C1 segment of cervical spinal cord (tissue), 14 donors: ENCODE data around the gene UBE2D4.
"Not testable (repeated sequence)": the region's sequence is repeated elsewhere in the genome, so short reads cannot be mapped to it uniquely, and the experiment has no call there.

ENCODE experiments used
- DNase-seq, 14 donors: peaks; one replicate each; lab custom pipeline; 2025; lab: John Stamatoyannopoulos, UW

UBE2D4 gene

DNA sequence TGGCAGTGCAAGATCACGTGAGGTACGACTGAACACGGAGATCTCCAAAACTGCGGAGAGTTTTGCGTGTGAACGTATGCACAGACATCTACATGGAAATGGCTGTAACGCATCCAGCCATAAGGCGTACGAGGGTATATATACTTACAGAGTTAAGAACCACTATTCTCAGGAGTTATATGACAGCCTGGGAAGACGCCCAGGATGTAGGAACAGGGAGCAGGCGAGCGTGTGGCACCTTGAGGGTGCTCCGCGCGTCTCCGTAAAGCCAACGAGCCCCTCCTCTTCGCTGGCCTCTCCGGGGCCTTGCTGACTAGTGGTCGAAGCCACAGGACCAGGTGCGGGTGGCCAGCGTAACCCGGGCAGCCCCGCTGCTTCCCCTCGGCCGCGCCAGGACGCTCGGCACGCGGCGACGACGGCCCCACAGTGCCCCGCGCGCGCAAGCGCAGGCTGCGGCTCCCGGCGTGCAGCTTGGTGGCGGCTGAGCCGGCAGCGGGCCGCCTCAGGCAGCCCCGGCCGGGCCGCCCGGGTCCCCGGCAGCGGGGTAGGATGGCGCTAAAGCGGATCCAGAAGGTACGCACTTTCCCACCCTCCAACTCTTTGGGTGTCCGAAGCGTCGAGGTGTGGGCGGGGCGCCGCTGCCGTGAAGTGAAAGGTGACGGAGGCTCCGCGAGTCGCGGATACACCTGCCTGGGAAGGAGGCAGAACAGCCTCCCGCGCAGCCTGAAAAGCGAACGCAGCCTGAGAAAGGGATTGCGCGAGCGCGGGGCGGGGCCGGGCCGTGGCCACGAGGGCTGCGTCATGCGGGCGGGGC, at the start of gene UBE2D4:
UBE2D4 (plus strand) TSS at position 453 of the 814 bp plus-strand sequence; CDS start at position 550, 97 bp downstream.
- peak; percentile 33 to 93 (median 81) for DNase-seq

DNA sequence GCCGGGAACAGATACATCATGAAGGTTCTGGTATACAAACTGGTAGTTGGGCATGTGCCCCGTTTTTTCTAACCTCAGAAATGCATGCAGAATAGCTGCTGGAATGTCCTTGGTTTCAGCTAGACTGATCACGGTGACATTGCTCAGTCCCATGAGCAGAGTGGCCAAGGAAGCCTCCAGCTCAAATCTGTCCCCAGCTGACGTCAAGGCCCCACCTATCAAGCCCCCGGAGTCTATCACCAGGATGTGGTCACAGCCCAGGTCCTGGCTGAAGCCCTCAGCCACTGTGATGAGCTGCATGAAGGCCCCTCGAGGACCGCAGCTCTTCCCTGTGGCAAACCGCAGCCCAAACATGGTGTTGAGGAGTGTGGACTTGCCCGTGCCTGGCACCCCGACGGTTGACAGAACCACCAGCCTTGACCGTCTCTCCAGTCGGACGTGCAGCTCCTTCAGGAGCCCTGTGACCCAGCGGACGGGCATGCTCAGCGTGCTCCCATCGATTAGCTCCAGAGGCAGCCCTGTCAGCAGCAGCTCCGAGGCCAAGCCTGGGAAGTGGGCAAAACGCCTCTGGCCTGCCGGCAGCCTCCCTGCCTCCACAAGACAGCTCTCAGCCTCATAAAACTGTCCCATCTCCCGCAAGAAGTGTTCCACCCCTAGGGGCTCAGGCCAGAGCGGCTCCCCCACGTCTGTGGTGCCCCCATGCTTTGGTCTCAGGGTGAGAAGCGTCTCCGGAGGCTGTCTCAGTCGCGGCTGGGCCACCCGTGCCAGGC, 49.1 kb upstream of the UBE2D4 start:
- no peak for DNase-seq

DNA sequence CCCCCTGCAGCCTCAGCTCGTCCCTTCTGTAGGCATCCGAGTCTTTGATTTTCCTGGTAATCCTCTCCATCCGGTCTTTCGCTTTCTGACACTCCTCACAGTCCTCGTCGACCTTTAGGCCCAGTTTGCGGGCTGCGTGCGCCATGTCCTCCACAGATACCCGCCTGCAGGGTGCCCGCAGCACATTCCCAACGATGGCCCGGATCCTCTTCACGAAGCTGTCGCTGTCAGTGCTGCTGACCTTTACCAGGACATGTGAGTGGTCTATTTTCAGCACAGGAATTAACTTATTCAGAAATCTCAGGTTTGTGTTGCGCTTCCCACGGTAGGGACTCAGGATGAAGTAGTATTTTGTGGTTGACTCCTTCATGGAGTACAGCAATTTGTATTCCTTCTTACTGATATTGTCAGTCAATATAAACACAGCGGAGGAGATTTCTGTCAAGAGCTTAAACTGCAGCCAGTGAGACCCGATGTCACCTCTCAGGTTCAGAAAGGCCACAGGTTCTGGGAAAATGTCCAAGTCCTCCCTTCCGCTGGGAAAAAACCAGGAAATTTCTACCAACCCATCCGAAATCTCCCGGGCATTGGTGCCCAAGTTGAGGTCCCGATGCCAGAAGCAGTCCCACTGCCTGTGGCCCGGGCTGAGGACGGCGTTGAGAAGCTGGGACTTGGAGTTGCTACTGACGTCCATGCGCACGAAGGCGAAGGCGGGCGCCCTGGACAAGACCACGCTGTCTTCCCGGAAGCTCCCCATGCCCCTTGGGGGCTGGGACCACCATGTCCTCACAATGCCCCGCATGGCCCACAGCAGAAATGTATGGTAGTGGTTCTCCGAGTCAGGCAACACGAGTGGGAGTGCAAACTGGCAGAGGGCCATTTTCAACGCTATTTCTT, 48.0 kb upstream of the UBE2D4 start:
- DNase-seq = peak in 1 of 14 donors; percentile 40

DNA sequence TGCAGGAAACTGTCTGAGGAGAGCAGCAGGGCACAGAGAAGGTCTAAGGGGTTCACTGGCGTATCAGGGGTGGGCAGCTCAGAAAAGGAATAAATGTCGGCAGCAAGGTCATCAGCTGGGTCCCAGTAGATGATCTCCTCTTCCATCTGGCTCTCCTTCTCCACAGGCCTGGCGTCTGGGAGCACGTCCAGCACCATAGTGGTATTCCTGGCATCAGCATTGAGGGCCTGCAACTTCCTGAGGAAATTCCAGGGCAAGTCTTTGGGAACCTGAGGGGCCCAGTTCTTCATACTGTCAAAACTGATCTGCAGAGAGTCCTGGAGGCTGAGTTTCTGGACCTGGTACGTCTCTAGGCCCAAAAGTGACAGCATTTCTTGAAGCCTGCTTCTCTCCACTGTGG, 47.4 kb upstream of the UBE2D4 start:
- peak in 1 of 14 donors; percentile 43 for DNase-seq

DNA sequence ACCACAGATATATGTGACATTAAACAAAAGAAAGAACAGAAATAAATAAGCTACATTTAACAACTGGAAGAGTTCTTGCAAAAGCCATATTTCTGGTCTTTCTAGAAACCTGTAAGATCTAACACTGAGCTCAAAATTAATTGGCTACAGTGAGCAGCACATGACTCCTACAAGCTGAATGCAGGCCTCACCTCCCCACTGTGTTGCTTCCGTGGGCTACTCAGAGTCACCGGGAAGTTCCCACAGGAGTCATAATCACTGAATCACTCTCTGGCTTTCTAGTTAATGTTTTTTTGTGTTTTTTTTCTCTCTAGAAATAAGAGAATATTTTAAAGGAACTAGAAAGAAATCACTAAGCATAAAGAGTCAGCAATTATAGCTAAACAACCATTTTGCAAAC, 46.8 kb upstream of the UBE2D4 start:
- no peak for DNase-seq

DNA sequence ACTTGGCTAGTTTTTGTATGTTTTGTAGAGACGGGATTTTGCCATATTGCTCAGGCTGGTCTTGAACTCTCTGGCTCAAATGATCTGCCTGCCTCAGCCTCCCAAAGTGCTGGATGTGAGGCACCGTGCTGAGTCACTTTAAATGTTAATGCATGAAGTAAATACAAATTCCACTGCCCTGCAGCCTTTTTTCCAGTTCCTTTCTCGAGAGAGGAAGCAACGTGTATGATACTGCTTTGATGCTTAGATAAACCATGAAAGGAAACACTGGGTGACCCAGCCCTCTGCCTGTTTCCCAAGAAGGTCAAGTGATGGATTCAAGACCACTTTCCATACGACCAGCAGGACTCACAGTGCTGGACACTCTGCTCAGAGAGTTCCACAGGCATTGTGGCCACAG, 45.6 kb upstream of the UBE2D4 start:
- DNase-seq = no peak

DNA sequence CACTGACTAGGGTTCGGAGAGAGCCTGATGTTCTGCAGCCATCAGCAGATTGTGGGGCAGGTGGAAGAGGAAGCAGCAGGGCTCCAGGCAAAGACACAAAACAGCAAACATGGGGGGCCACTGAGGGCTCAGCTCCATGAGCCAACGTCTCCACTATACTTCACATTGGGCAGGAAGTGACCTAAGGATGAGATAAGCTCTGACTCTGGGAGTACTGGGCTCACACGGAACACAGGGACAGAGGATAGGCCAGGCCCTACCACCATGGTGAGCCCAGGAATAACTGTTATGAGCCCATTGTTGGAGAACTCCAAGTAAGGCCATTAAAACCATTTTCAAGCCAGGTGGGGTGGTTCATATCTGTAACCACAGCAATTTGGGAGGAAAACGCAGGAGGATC, 42.0 kb upstream of the UBE2D4 start:
- DNase-seq = no peak

DNA sequence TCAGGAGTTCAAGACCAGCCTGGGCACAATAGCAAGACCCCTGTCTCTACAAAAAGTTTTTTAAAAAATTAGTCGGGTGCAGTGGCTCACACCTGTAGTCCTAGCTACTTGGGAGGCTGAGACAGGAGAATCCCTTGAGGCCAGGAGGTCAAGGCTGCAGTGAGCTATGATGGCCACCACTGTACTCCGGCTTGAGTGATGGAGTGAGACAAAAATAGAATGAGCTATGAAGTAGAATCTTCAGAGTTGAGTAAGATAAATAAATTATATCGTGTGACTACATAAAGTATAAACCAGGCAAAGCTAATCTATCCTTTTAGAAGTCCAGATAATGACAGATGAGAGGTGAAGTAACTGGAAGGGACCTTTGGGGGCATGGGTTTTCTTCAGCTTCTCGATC, 41.6 kb upstream of the UBE2D4 start:
- no peak for DNase-seq

DNA sequence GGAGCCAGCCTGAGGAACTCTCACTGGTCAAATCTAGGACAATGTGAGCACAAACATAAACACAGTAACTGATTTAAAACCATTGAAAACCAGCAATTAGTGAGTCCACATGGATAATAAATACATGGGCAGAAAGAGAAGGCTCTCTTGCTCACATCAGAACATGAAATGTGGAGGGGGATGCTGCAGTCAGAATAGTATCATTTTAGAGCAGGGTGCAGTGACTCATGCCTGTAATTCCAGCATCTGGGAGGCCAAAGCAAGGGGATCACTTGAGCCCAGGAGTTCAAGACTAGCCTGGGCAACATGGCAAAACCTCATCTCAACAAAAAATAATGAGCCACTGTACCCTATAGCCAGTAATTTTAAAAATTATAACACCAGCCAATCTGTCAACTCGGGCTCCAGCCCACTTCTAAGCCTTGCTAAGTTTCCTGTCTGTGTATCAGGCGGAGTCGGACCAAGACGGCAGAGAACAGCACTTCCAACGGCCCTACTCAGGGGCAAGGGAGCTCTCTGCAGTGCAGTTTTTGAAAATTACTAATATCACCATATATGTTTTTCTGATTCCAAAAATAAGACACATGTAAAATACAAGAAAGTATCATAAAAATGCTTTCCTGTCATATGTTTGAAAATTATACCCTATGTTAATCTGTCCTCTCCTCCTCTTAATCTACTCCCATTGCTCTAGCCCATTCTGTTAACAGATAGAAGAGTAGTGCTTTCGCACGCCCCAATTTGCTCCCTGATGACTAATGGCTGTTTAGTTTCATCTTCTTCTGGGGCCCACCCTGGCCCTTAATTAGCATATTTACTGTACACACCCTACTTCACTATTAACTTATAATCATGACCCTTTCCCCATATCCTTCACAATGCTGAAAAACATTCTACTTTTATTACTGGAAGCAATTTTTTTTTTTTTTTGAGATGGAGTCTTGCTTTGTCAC, 37.0 kb upstream of the UBE2D4 start:
- DNase-seq = no peak

DNA sequence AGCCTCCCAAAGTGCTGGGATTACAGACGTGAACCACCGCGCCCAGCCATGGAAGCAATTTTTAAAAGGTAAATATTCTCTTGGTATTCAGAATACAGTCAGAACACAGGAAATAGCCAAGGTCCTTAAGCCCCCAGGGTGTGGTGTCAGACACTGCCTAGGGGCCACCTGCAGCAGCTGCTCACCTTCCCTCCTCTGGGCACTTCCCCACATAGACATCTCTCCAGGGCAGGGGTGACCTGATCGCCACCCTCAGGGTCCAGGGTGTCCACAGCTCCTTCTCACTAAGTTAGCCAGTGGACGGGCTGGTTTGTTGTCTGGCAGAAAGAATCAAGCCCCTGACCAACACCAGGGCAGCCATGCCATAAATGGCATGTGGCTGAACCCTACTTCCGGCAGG, 35.8 kb upstream of the UBE2D4 start:
- no peak for DNase-seq

DNA sequence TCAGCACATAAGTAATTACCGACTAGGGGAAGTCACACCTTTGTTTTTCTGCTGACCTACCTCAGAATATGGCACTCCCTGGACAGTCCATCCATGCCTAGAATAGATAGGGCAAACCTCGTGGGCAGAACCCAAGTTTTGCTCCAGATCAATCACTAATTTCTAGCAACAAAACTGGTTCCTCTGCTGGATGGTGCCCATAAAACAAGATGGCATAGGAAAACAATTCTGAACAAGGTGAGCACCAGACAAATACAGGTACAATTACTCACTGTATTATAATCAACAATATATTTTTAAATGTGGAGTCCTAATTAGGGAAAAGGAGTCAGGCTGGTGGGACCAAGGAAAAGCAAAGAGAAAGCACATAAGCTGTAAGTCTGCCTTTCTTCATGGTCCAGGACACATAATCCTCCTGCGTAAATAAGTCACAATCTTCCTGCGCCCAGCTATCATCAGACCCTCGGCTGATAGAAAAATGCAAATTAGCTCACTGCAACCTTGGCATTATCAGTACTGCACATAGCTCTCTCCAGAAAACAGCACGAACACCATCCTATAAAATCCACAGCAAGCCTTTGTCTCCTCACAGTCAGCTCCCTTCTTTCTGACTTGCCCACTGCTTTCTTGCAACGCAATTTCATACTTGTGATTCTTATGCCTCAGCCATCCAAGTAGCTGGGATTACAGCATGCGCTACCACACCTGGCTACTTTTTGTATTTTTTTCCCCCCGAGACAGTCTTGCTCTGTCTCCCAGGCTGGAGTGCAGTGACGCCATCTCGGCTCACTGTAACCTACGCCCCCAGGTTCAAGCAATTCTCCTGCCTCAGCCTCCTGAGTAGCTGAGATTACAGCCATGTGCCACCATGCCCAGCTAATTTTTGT, 34.9 kb upstream of the UBE2D4 start:
- DNase-seq = no peak

DNA sequence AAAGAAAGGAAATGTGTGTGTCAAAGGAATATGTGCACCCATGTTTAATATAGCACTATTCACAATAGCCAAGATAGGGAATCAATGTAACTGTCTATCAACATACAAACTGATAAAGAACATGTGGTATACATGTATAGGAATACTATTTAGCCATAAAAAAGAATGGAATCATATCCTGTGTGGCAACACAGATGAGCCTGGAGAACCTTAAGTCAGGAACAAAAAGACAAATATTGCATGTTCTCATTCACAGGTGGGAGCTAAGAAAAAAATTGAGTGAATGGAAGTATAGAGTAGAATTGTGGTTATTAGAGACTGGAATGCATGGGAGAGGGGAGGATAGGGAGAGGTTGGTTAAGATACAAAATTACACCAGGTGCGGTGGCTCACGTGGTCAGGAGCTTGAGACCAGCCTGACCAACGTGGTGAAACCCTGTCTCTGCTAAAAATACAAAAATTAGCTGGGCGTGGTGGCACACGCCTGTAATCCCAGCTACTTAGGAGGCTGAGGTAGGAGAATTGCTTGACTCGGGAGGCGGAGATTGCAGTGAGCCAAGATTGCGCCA, 30.3 kb upstream of the UBE2D4 start:
- DNase-seq = no peak

DNA sequence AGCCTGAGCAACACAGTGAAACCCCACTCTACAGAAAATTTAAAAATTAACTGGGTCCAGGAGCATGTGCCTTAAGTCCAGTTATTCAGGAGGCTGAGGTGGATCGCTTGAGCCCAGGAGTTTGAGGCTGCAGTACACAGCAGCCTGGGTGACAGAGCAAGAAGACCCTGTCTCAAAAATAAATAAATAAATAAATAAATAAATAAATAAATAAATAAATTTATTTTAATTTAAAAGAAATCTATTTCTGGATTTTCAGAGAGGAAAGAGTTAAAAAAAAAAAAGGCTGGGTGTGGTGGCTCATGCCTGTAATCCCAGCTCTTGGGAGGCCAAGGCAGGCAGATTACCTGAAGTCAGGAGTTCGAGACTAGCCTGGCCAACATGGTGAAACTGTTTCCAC, 27.7 kb upstream of the UBE2D4 start:
- not testable (repeated sequence) for DNase-seq

DNA sequence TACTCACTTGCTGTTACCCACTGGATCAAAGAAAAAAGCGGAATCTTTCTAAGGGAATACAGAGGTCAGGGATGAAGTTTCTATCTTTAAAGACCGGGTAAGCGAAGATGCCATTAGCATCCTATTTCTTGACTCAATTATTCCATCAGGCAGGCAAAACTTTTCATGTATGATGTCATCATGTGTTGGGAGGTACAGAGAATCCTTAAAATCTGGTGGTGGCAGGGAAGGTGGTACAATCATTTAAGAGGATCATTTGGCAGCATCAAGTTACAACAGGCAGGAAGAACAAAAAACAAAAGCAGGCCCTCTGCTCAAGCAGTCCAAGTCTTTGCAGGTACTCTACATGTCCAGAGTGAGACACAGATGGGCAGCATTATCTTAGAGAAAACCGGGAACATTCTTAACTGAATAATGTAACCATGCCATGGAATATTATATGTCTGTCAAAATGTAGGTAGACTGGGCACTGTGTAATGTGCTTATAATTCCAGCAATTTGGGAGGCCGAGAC, 23.6 kb upstream of the UBE2D4 start:
- DNase-seq = no peak

DNA sequence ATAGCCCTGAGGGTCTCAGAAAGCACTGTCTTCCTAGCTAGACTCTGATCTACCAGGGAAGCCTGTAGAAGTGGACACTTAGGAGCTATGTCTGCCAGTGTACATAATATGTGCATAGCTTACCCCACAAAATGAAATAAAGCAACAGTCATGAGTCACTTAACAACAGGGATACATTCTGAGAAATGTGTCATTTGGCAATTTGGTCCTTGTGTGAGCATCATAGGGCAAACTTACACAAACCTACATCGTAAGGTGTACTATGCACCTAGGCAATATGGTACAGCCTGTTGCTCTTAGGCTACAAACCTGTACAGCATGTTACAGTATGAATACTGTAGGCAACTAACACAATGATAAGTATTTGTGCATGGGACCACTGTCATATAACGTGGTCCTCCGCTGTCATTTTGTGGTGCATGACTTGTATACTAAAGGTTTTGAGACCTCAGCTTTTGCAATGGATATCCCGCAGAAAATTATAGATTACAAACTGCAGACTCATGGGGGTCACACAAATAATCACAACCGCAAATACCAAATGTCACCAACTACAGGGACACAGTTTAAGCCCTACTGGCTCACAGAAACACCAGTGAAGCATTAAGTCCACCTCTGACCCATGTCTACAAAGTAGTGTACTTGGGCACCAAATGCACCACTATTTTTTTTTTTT, 21.6 kb upstream of the UBE2D4 start:
- DNase-seq = no peak

DNA sequence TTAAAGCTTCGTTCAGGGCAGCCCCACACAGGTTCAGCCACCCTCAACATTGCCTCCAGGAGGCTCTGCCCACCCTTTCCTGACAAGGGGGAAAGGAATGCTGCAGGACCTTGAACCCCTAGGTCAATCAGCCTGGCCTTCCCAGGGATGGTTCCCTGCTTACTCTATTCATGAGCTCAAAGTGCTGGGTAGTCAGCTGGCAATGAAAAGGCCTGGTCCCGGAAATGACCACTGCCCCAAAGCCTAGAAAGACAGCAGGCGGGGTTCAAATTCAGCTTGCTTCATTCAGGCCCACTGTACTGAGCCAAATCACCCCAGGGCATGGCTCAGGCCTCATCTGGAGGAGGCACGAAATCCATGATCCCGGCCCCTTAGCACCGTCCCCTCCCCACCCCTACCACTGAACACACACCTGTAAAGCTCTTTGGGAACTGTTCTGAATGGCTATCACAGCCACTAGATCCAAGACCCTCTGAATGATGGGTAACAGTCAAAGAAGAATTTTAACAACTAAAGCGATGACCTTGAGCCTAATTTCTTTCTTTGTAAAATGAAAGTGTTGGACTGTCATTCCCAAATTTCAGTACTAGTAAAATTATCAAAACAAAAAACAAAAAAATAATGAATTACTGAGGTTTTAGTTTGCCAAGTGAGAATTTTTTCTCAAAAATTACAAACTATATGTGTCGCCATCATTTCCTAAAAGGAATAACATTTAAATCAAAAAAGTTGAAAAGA, 20.9 kb upstream of the UBE2D4 start:
- DNase-seq = peak in 4 of 14 donors; percentile 4 to 67 (median 28)

DNA sequence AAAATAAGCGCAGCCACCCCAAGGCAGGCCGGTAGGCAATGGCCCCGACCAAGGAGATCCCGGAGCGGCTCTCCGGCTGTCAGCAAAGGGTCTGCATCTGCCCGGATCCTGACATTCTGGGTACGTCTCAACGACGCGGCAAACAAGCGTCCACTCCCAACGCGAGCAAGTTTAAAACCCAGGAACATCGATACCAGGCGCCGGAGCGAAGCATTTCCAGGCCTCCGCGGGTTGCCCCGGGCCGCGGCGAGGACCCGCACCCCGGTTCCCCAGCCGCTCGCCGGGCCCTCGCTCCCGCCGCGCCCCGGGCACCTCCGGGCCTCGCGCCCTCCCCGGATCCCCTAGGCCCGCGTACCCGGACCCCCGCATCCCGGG, 20.3 kb upstream of the UBE2D4 start:
- DNase-seq = peak in 7 of 14 donors; percentile 17 to 71 (median 39)
